ENCODE results near the gene ZNF205. TPM values are rescaled to one million over a fixed set of nuclear protein-coding genes. Genes with fewer than 3 reads are reported as not detected.
A peak's percentile ranks its signal among the peaks of the same experiment; 100 is the strongest.

Gene ZNF205
- 7.6 and 9.7 TPM in 2 replicates for polyA plus RNA-seq (2012; rRNA removed)
- 3.8 and 6.7 TPM in 2 replicates for polyA plus RNA-seq (2012; cell fraction: cytosol; rRNA removed)
- 17.6 and 22.7 TPM in 2 replicates for polyA plus RNA-seq (2012; cell fraction: nucleus; rRNA removed)

DNA sequence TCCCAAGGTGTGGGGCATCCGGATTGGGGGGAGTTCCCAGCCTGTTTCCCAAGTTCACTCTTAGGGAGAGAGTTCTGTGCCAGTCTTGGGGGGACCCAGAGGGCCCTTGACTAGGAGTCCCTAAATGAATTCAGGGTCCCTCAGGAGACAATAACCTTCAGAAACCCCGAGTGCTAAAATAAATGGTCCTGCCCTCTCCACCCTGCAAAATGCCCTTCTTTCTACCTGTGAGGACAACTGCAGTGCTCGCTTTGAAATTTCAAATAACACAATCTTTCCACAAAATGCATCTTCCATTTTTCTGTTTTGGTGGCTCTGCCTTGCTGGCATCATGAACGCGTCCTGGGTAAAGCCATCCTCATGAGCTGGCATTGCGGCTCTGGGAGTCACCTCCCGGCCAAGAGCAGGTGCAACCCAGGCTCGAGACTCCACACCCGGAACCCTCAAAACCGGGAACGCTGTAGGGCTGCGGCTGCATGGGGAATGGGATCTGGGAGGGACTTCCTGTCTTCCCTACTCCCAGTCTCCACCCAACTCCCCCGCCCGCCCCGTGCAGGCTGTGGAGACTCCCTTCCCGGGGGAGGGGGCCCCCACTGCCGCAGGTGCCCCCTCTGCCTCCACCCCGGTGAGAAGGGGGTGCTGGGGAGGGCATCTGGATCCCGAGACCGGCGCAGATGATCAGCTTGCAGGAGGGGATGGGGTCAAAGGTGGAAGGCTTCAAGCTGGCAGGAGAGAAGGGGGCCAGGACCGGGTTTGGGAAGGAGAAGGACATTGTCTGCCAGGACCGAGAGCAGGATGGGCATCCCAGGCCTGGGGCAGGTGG lies at the start of gene ZNF205:
Gene ZNF205, plus strand, starts transcription at position 529 of the 823 bp plus-strand sequence. CDS start 845 bp downstream, outside the sequence.
- POLR2A ChIA-PET: interaction anchor here (1.1 kb wide), 1 partner anchor 14 kb away, joined by 3 read pairs; no protein-coding TSS in a partner anchor
- peak within 1 kb of the TSS; percentile 78 to 96 for H3K4me3 ChIP-seq (ENCODE audit: low read depth in 2 of 2, low read length in 1 of 2)
- no peaks in the 10 kb centered on the region for H3F3A ChIP-seq (replicated peaks; ENCODE audit: insufficient read depth)
- 6% methylated on average over 16 of the region's 23 CpGs for WGBS (ENCODE audit: low lambda C conversion rate)
- peaks cover 11% of the 10 kb centered on the region; the same call in 1 of the 2 replicates for H3K79me2 ChIP-seq (ENCODE audit: insufficient read depth)
- H3K9me2 ChIP-seq: no peaks in the 10 kb centered on the region
- peak within 1 kb of the TSS; percentile 98 for H2AFZ ChIP-seq (ENCODE audit: low read depth)
- peak within 1 kb of the TSS in 1 of 2 experiments; percentile 61; a peak in 1 of 4 replicates for H3K27ac ChIP-seq (ENCODE audit: low read depth in 2 of 2, low read length in 1 of 2)
- H3K4me2 ChIP-seq: peak within 1 kb of the TSS; percentile 97
- peak; percentile 92 for DNase-seq
- peaks cover 0 to 24% of the 10 kb centered on the region in 2 experiments; a peak in 1 of 4 replicates for H3K4me1 ChIP-seq (ENCODE audit: control insufficient read depth in 1 of 2, insufficient read depth in 2 of 2, low read depth in 1 of 2, low read length in 1 of 2)
- H3K36me3 ChIP-seq (replicated peaks in 1 of 2; ENCODE audit: control insufficient read depth in 1 of 2, insufficient read depth in 2 of 2, low read length in 1 of 2): peaks cover 0 to 16% of the 10 kb centered on the region in 2 experiments
- CTCF ChIA-PET: interaction anchor here (0.5 to 10.8 kb wide), 12 partner anchors 11 to 83 kb away, joined by 3 to 64 read pairs (median 6); partner anchors contain the start of gene ZNF213
- no peaks in the 10 kb centered on the region for H4K20me1 ChIP-seq (ENCODE audit: insufficient read depth)
- H3K9ac ChIP-seq: peak within 1 kb of the TSS; percentile 74
- no peaks in the 10 kb centered on the region for H3K27me3 ChIP-seq (ENCODE audit: insufficient read depth)
- H3K9me3 ChIP-seq: no peaks in the 10 kb centered on the region
- TF ChIP-seq FOSL2 (IDR thresholded peaks at IDR 0.05; ENCODE audit: borderline replicate concordance, low read depth) (no peak; the same call in 1 of the 2 replicates), FOXJ3 (CRISPR knock-in tag; IDR thresholded peaks at IDR 0.05) (no peak), SMC3 (IDR thresholded peaks at IDR 0.05; ENCODE audit: low read depth, low read length) (no peak), ELF1 (IDR thresholded peaks at IDR 0.05) (peak; percentile 78), FOXM1 (IDR thresholded peaks at IDR 0.05; ENCODE audit: low read depth) (no peak), RAD21 (IDR thresholded peaks at IDR 0.05; ENCODE audit: low read length) (no peak), CHD2 (IDR thresholded peaks at IDR 0.05; ENCODE audit: low read length, partially characterized antibody) (peak; percentile 69), MXI1 (IDR thresholded peaks at IDR 0.05; ENCODE audit: low read depth, low read length) (peak; percentile 23; the same call in 1 of the 2 replicates), JUND (IDR thresholded peaks at IDR 0.05) (no peak), NFIC (IDR thresholded peaks at IDR 0.05; ENCODE audit: borderline replicate concordance) (no peak), MEF2A (IDR thresholded peaks at IDR 0.05; ENCODE audit: borderline replicate concordance, low read depth) (no peak), YY1 (IDR thresholded peaks at IDR 0.05; ENCODE audit: low read depth) (no peak), SIN3A (IDR thresholded peaks at IDR 0.05; ENCODE audit: borderline replicate concordance, low read depth, low read length) (no peak), TEAD4 (IDR thresholded peaks at IDR 0.05; ENCODE audit: borderline replicate concordance, insufficient read depth) (no peak), TAF1 (IDR thresholded peaks at IDR 0.05; ENCODE audit: borderline replicate concordance, low read depth, low read length) (peak; percentile 95), TCF12 (IDR thresholded peaks at IDR 0.05) (no peak; the same call in 1 of the 2 replicates), POLR2AphosphoS5 (IDR thresholded peaks at IDR 0.05; ENCODE audit: low read depth, low read length) (peak; percentile 66; the same call in 1 of the 2 replicates), EZH2phosphoT487 (IDR thresholded peaks at IDR 0.05; ENCODE audit: borderline replicate concordance, low read depth) (no peak), NRF1 (IDR thresholded peaks at IDR 0.05; ENCODE audit: low read depth, low read length) (no peak)
- TF ChIP-seq, protein P1, sequence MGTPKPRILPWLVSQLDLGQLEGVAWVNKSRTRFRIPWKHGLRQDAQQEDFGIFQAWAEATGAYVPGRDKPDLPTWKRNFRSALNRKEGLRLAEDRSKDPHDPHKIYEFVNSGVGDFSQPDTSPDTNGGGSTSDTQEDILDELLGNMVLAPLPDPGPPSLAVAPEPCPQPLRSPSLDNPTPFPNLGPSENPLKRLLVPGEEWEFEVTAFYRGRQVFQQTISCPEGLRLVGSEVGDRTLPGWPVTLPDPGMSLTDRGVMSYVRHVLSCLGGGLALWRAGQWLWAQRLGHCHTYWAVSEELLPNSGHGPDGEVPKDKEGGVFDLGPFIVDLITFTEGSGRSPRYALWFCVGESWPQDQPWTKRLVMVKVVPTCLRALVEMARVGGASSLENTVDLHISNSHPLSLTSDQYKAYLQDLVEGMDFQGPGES (IDR thresholded peaks at IDR 0.05; ENCODE audit: low read depth, low read length): no peak
- TF ChIP-seq, protein P2, sequence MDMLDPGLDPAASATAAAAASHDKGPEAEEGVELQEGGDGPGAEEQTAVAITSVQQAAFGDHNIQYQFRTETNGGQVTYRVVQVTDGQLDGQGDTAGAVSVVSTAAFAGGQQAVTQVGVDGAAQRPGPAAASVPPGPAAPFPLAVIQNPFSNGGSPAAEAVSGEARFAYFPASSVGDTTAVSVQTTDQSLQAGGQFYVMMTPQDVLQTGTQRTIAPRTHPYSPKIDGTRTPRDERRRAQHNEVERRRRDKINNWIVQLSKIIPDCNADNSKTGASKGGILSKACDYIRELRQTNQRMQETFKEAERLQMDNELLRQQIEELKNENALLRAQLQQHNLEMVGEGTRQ (IDR thresholded peaks at IDR 0.05; ENCODE audit: borderline replicate concordance, low read depth, low read length): no peak
- TF ChIP-seq, protein P3, sequence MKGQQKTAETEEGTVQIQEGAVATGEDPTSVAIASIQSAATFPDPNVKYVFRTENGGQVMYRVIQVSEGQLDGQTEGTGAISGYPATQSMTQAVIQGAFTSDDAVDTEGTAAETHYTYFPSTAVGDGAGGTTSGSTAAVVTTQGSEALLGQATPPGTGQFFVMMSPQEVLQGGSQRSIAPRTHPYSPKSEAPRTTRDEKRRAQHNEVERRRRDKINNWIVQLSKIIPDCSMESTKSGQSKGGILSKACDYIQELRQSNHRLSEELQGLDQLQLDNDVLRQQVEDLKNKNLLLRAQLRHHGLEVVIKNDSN (IDR thresholded peaks at IDR 0.05; ENCODE audit: borderline replicate concordance, low read depth): peak; percentile 49; the same call in 1 of the 2 replicates
- TF ChIP-seq, protein P4, sequence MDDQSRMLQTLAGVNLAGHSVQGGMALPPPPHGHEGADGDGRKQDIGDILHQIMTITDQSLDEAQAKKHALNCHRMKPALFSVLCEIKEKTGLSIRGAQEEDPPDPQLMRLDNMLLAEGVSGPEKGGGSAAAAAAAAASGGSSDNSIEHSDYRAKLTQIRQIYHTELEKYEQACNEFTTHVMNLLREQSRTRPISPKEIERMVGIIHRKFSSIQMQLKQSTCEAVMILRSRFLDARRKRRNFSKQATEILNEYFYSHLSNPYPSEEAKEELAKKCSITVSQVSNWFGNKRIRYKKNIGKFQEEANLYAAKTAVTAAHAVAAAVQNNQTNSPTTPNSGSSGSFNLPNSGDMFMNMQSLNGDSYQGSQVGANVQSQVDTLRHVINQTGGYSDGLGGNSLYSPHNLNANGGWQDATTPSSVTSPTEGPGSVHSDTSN (IDR thresholded peaks at IDR 0.05): no peak
- TF ChIP-seq, protein P5, sequence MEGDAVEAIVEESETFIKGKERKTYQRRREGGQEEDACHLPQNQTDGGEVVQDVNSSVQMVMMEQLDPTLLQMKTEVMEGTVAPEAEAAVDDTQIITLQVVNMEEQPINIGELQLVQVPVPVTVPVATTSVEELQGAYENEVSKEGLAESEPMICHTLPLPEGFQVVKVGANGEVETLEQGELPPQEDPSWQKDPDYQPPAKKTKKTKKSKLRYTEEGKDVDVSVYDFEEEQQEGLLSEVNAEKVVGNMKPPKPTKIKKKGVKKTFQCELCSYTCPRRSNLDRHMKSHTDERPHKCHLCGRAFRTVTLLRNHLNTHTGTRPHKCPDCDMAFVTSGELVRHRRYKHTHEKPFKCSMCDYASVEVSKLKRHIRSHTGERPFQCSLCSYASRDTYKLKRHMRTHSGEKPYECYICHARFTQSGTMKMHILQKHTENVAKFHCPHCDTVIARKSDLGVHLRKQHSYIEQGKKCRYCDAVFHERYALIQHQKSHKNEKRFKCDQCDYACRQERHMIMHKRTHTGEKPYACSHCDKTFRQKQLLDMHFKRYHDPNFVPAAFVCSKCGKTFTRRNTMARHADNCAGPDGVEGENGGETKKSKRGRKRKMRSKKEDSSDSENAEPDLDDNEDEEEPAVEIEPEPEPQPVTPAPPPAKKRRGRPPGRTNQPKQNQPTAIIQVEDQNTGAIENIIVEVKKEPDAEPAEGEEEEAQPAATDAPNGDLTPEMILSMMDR (IDR thresholded peaks at IDR 0.05): no peak
- TF ChIP-seq, protein P6, sequence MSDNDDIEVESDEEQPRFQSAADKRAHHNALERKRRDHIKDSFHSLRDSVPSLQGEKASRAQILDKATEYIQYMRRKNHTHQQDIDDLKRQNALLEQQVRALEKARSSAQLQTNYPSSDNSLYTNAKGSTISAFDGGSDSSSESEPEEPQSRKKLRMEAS (IDR thresholded peaks at IDR 0.05; ENCODE audit: low read depth): peak; percentile 84

Measured in SK-N-SH (cell line).